A172 (cell line): ENCODE results near the gene PLOD1. TPM values are rescaled to one million over a fixed set of nuclear protein-coding genes. Genes with fewer than 3 reads are reported as not detected.
"Not testable (repeated sequence)": the region's sequence is repeated elsewhere in the genome, so short reads cannot be mapped to it uniquely, and the experiment has no call there.

ENCODE experiments used
- DNase-seq: peaks from one replicate; pipeline ENCODE4 v3.0.0-alpha.2; 2015; ENCODE audit warnings: low spot score
- total RNA-seq: library from RNA; depleted of rRNA; stranded (reverse); fragments of >200 nt; shearing (Covaris generic); gene quantifications from 2 replicates; pipeline ENCODE4 v1.2.3, GENCODE V29; 2014; rRNA removed

Gene PLOD1
- total RNA-seq, 1 experiment from 2014 or later = 58.0 TPM

DNA sequence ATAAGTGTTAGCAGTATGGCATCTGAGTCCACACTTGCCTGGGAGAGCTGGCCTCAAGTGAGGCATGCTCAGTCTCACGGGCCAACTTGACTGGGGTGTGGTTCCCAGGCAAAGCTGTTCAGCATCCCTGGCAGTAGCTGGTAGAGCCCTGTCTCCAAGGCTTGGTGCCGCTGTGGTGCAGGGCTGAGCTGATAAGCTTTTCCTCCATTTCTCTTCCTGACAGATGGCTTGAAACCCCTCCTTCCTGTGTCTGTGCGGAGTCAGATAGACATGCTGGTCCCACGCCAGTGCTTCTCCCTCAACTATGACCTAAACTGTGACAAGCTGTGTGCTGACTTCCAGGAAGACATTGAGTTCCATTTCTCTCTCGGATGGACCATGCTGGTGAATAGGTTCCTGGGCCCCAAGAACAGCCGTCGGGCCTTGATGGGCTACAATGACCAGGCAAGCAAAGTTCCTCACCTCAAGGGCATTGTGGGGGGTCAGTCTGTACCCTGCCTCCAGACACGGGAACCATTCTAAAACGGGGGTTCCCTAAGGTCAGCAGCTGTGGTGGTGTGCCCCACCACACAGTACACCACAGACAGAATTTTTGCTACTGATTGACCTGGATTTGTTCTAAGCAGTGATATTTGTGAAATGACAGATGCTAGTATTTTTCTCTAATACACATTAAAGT, 71.1 kb downstream of the PLOD1 start:
- no peak for DNase-seq

DNA sequence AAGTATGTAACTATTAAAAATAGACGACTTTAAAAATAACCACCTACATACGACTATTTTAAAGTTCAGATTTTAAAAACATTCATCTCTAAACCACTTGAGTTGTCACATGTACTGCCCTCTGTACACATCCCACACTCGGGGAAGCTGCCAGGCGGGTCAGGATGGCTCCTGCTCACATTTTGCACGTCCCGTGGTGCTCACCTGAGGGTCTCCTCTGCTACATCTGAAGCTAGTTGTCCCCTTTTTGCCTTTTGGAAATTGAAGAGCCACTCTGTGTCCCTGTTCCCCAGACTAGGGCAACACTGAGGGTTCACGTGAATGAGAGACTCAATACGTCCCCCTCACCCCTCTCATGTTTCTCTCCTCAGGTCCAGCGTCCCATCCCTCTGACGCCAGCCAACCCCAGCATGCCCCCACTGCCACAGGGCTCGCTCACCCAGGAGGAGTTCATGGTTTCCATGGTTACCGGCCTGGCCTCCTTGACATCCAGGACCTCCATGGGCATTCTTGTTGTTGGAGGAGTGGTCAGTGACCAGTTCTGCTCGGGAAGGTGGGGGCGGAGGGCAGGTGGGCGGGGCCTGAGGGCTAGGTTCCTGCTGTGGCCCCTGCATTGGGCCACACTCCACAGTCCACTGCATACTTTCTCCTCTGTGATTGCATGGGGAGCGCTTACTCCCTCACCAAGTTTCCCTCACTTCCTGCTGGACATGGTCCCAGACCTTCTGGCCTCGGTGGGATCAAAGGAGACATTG, 71.8 kb downstream of the PLOD1 start:
- DNase-seq = no peak

DNA sequence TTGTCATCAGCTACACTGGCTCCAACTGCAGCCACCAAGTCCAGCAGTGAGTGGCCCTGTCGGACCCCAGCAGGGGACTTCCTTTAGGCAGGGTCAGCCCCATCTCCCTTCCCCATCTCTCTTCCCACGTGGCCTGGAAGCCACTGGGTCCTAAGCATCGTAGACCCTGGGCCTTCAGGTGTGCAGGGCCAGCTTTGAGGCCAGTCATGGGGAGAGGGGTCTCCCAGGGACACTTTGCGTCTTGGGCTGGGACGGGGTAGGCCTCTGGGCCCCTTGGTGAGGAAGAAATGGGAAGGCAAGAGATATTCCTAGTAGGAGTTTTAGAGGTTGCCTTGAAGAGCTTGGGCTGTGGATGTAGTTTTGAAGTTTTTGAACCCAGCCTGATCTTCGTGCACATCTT, 72.7 kb downstream of the PLOD1 start:
- DNase-seq = no peak

DNA sequence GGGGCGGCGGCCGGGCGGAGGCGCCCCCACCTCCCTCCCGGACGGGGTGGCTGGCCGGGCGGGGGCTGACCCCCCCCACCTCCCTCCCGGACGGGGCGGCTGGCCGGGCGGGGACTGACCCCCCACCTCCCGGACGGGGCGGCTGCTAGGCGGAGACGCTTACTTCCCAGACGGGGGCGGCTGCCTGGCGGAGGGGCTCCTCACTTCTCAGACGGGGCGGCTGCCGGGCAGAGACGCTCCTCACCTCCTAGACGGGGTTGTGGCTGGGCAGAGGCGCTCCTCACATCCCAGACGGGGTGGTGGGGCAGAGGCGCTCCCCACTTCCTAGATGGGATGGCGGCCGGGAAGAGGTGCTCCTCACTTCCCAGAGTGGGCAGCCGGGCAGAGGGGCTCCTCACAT, 73.8 kb downstream of the PLOD1 start:
- DNase-seq = not testable (repeated sequence)

DNA sequence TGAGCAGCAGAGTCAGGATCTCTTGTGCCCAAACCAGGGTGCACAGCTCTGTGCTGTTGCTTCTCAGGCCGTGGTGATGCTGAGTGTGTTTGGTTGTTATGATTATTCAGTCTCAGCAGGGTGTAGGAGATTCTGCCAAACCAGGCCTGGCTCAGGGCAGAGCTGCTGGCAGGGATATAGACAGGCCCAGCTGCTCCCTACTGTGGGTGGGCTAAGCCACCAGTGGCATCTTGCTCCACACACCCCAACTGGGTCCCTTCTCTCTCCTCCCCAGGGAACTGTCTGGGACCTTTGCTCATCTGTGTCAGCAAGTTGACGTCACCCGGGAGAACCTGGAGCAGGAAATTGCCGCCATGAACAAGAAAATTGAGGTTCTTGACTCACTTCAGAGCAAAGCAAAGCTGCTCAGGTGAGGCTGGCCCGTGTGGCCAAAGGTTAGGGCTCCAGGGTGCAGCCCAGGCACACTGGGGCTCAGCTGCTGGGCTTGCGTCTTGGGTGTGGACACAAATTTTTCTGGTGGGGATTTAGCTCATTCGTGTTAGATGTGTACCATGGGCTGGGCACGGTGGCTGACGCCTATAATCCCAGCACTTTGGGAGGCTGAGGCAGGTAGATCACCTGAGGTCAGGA, 74.9 kb downstream of the PLOD1 start:
- no peak for DNase-seq

DNA sequence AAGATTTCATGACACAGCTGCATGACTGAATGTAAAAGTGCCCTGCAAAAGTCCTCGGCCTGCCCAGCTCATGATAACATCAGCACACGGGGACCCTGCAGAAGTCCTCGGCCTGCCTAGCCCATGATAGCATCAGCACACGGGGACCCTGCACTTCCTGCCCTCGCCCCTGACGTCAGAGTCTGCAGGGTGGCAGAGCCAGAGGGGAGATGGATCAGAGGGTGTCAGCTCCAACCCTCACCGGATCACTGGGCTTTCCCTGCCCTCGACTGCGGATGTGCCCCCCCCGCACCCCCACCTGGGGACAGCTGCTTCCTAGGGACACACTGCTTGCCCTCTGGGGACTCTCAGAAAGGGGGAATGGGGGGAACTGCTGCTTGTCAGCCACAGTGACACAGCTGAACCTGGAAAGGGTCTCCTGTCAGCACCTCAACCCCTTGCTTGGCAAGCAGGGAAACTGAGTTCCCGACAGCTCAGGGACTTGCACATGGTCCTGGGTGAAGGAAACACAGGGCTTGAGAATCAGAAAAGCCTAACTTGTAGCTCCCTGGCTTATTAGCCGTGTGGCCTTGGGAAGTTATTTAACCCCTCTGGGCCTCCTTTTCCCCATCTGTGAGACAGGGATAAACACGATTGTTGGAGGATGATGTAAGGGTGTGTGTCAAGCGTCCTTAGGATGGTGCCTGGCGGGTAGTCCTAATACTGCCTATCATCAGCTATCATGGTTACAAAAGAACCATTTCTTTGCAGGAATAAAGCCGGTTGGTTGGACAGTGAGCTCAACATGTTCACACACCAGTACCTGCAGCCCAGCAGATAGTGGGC, 76.4 kb downstream of the PLOD1 start:
- DNase-seq = no peak

DNA sequence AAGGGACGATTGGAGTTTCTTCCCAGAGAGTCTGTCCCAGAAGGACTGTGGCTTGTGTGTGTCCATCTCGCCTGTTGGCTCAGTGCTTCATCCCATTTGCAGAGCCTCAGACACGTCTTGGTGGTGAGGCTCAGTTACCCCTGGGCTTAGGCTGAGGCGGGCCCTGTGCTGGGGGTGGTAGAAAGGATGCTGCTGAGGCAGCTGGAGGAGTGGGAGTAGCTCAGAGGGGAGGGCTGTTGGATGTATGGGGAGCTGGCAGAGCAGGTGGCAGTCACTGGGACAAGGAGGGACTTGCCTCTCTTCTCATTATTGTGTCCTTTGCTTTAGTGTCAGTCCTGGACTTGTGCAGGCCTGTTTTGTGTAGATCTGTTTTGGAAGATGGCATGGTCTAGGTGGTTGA, 77.5 kb downstream of the PLOD1 start:
- DNase-seq = no peak

DNA sequence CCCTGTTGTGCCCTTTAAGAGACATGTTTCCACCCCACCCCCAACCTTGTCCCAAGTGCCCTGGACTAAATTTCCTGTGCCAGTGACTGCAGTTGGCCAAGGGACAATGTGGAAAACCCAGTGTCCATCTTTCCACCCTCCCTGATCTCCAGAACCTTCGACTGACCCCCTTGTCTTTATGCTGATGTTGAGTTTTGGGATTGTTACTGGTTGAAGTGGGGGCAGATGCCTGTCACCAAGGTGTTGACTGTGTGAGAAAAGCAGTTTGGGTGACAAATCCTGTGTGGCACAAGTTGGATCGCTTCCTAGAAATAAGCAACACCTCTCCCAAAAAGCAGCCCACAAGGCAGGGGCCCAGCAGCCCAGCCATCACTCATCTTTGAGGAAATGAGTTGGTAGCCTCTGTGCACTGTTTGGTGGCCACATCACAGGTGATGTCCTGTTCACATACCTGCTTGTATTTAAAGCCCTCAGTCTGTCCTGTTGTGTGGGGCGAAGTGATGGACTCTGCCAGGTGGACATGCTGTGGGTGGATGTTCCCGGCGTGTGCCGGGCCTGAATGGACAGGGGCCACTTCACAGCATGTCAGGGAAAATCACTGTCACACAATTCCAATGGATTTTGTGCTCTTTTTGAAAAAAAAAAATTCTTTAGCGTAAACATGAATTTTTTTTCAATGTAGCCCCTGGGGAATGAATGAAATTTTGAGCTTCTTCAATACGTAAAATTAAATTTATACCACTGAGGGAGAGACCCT, 78.2 kb downstream of the PLOD1 start:
- DNase-seq = no peak

DNA sequence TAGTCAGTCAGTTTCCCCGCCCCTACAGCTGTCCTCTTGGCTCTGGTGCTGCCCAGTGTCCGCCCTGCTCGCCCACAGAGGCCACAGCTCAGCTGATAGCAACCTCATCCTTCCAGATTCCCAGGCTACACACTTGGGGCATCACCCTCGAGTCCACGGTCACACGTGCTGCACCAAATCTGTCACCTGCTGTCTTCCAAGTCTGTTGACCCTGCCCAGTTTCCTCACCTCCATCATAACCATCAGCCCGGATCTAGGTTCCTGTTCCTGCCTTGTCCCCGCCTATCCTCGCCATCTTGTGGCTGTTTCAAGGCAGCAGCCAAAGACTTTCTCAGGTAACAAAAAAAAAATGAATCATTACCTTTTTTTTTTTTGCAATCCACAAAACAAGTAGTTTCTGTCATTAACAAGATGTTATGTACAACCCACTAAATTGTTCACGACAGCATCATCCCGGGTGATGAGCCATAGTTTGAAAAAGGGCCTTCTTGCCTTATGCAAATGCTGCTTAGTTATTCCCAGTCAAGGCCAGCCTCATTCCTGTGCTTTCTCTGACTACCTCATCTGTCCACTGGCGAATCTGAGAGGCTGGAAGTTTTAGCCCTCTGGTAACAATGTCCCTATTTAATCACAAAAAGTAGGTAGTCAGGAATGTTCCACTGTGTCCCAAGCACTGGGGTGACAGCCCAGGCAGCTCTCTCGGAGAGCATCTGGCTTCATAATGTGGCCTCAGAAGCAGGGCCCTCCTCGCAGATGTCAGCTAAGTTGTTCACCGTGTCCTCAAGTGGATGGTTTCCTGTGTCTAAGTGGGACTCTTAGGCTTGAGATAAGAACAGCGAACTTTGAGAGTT, 79.8 kb downstream of the PLOD1 start:
- no peak for DNase-seq

DNA sequence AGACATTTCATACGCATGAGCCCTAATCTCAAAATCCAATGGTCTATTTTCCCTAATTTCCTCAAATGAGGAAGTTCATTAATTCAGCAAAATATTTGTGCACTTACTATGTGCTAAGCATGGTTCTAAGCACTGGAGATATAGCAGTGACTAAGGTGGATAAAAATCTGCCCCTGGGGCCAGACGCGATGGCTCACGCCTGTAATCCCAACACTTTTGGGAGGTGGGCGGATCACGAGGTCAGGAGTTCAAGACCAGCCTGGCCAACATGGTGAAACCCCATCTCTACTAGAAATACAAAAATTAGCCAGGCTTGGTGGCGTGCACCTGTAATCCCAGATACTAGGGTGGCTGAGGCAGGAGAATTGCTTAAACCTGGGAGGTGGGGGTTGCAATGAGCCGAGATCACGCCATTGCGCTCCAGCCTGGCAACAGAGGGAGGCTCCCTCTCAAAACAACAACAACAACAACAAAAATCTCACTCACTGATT, 80.5 kb downstream of the PLOD1 start:
- no peak for DNase-seq

DNA sequence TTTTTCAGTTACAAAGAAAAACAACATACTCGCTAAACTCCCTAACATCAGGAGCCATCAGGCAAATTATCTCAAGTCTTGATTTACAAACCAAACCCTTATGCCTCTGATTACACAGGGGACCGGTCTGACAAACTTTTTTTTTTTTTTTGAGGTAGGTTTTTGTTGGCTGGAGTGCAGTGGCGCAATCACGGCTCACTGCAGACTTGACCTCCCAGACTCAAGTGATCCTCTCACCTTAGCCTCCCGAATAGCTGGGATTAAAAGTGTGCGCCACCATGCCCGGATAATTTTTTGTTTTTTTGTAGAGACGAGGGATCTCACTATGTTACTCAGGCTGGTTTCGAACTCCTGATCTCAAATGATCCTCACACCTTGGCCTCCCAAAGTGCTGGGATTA, 81.0 kb downstream of the PLOD1 start:
- DNase-seq = no peak

DNA sequence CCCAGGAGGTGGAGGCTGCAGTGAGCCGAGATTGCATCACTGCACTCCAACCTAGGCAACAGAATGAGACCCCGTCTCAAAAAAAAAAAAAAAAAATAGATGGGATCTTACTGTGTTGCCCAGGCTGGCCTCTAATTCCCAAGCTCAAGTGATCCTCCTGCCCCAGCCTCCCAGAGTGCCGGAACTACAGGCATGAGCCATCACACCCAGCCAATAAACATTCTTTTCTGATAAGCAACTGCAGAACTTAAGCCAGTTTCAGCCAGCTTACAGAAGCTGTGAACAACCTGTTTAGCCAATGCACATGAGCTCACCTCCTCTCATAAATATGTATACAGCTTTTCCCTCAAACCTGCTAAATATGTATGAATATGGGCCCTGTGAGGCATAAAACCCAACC, 81.7 kb downstream of the PLOD1 start:
- DNase-seq = no peak

DNA sequence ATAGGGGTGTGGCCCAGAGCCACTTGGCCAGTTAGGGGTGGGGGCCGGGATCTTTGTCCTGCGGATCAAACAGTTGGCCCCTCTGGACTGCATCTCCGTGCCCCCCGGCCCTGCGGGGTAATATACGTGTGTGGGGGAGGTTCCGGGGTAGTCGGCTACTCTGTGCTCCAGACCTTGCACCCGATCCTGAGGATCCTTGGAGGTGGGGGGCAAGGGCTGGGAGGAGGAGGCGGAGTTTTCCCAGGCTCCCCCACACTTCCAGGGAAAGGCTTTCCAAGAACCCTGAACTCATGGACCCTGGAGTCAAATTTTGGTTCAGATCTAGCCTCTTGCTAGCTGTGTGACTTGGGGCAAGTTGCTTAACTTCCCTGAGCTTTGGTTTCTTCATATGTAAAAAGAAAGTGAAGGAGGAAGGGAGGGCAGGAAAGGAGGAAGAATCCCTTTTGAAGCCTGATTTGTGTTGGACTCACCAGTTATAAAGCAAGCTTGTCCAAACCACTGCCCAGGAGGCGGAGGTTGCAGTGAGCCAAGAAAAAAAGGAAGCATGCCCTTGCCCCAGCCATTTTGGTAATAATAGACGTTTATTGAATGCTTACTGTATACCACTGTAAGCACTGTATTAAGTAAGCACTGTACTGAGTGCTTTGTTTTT, 85.5 kb downstream of the PLOD1 start:
- no peak for DNase-seq

DNA sequence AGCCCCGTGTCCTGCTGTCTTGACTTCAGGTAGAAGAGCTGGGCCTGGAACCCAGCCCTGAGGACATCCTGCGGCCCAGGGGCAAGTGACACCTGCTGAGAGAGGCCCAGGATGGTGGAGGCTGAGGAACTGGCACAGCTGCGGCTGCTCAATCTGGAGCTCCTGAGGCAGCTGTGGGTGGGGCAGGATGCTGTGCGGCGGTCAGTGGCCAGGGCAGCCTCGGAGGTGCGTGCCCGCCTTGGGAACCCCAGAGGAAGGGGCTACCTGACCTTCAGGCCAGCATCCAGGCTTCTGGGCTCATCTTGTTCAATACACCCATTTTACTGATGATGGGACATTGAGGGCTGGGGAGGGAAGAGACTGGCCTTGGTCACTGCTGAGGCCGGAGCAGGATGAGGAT, 87.1 kb downstream of the PLOD1 start:
- DNase-seq = no peak

DNA sequence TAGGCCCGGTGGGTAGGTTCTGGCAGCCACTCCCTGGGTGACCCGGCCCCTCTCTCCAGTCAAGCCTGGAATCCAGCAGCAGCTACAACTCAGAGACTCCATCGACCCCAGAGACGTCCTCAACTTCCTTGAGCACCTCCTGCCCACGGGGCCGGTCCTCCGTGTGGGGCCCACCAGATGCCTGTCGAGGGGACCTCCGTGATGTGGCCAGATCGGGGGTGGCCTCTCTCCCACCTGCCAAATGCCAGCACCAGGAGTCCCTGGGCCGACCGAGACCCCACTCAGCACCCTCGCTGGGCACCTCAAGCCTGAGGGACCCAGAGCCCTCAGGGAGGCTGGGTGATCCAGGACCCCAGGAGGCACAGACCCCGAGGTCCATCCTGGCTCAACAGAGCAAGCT, 87.5 kb downstream of the PLOD1 start:
- no peak for DNase-seq

Other genes with a start within 250 kb of the PLOD1 start
- gene DRAXIN, start 243.0 kb upstream of the PLOD1 start, total RNA-seq = 4.0 and 7.0 TPM in 2 replicates
- 36.5 and 41.7 TPM in 2 replicates for gene AGTRAP, start 198.6 kb upstream of the PLOD1 start, total RNA-seq
- not detected in 2 replicates for gene C1orf167, start 172.5 kb upstream of the PLOD1 start, total RNA-seq
- 3.5 and 4.6 TPM in 2 replicates for gene MTHFR, start 128.8 kb upstream of the PLOD1 start, total RNA-seq
- gene CLCN6, start 128.5 kb upstream of the PLOD1 start, total RNA-seq = 1.3 and 4.1 TPM in 2 replicates
- gene NPPA, start 86.9 kb upstream of the PLOD1 start, total RNA-seq = not detected in 2 replicates
- 6.5 and 12.8 TPM in 2 replicates for gene NPPB, start 75.8 kb upstream of the PLOD1 start, total RNA-seq
- gene KIAA2013, start 8.3 kb upstream of the PLOD1 start, total RNA-seq = 37.5 and 42.5 TPM in 2 replicates
- gene MFN2, start 45.7 kb downstream of the PLOD1 start, total RNA-seq = 51.1 and 52.2 TPM in 2 replicates
- gene MIIP, start 84.8 kb downstream of the PLOD1 start, total RNA-seq = 22.8 and 41.6 TPM in 2 replicates
- gene TNFRSF8, start 128.6 kb downstream of the PLOD1 start, total RNA-seq = 0.38 TPM in 1 of 2 replicates, not detected in the other
- gene TNFRSF1B, start 232.3 kb downstream of the PLOD1 start, total RNA-seq = not detected in 2 replicates